Right atrium auricular region (tissue), 2 donors: ENCODE measurements around the gene EIF2AK2. TPM values are rescaled to one million over a fixed set of nuclear protein-coding genes. Genes with fewer than 3 reads are reported as not detected.

Experiments
- DNase-seq: peaks from one replicate; pipeline ENCODE4 v3.0.0-alpha.2; 2019; ENCODE audit warnings: low spot score
- H3K27ac ChIP-seq, 2 donors: fragments of 200-600 bp; sonication (generic); 1 replicate in 1 of 2; 2 replicates in 1 of 2; pipeline ENCODE4 v1.5.1; 2016 to 2019
- H3K27me3 ChIP-seq, 2 donors: fragments of 200-600 bp; sonication (generic); one replicate each; pipeline versions ENCODE4 v1.5.1 to v1.6.0; 2017 to 2019
- H3K36me3 ChIP-seq: fragments of 200-600 bp; sonication (generic); one replicate; pipeline ENCODE4 v1.5.1; 2016
- H3K4me1 ChIP-seq, 2 donors: fragments of 200-600 bp; sonication (generic); one replicate each; pipeline versions ENCODE4 v1.5.1 to v1.6.0; 2017 to 2019
- H3K4me3 ChIP-seq, 2 donors: fragments of 200-600 bp; sonication (generic); 1 replicate in 1 of 2; 2 replicates in 1 of 2; pipeline ENCODE4 v1.5.1; 2017 to 2019; ENCODE audit warnings: mild to moderate bottlenecking in 1 of 2, moderate library complexity in 1 of 2
- H3K9me3 ChIP-seq, 2 donors: fragments of 200-600 bp; sonication (generic); one replicate each; pipeline ENCODE4 v1.5.1; 2019
- CTCF ChIP-seq, 2 donors: fragments of 200-600 bp; sonication (generic); IDR thresholded peaks; one replicate each; pipeline ENCODE4 v1.5.1; 2019; ENCODE audit warnings: antibody characterized with exemption in 2 of 2
- total RNA-seq, 2 donors: library from RNA; depleted of rRNA; stranded (reverse); fragments of >200 nt; gene quantifications; one replicate each; pipeline ENCODE4 v1.1.0, GENCODE V29; 2016

The EIF2AK2 gene
- total RNA-seq, 2 donors from 2014 or later = 12.5 to 13.4 TPM

- no peaks in the 10 kb centered on the region for H3K9me3 ChIP-seq
- H3K4me1 ChIP-seq = no peaks in the 10 kb centered on the region
- H3K27ac ChIP-seq = no peak overlapping the region
- no peak for DNase-seq
- H3K27me3 ChIP-seq = no peaks in the 10 kb centered on the region
- no peaks in the 10 kb centered on the region for H3K36me3 ChIP-seq
- no peak overlapping the region for H3K4me3 ChIP-seq
- TF ChIP-seq CTCF (IDR thresholded peaks at IDR 0.05) = no peak
Measured at GRCh38 chr2:37191253-37191652, 34.5 kb upstream of the EIF2AK2 start.

- H3K27me3 ChIP-seq = no peaks in the 10 kb centered on the region
- no peaks in the 10 kb centered on the region for H3K36me3 ChIP-seq
- H3K4me3 ChIP-seq = no peak overlapping the region
- DNase-seq = no peak
- H3K27ac ChIP-seq = no peak overlapping the region
- no peaks in the 10 kb centered on the region for H3K4me1 ChIP-seq
- TF ChIP-seq CTCF (IDR thresholded peaks at IDR 0.05) = no peak
- no peaks in the 10 kb centered on the region for H3K9me3 ChIP-seq
Measured at GRCh38 chr2:37190290-37190689, 33.5 kb upstream of the EIF2AK2 start.

- H3K36me3 ChIP-seq = no peaks in the 10 kb centered on the region
- no peaks in the 10 kb centered on the region for H3K27me3 ChIP-seq
- no peak for TF ChIP-seq CTCF (IDR thresholded peaks at IDR 0.05)
- no peaks in the 10 kb centered on the region for H3K4me1 ChIP-seq
- no peaks in the 10 kb centered on the region for H3K9me3 ChIP-seq
- no peak overlapping the region for H3K4me3 ChIP-seq
- no peak overlapping the region for H3K27ac ChIP-seq
- no peak for DNase-seq
Measured at GRCh38 chr2:37189452-37190153, 32.8 kb upstream of the EIF2AK2 start.

GRCh38 chr2:37188570-37188969 lies 31.8 kb upstream of the EIF2AK2 start, which contains the start of gene SULT6B1:
Gene SULT6B1 (minus strand): TSS chr2:37188670. CDS start chr2:37188640, 30 bp downstream.
- no peaks in the 10 kb centered on the region for H3K4me1 ChIP-seq
- no peaks in the 10 kb centered on the region for H3K27me3 ChIP-seq
- no peak for DNase-seq
- no peaks in the 10 kb centered on the region for H3K9me3 ChIP-seq
- H3K4me3 ChIP-seq = no peak within 1 kb of the TSS
- H3K27ac ChIP-seq = no peak within 1 kb of the TSS
- no peaks in the 10 kb centered on the region for H3K36me3 ChIP-seq
- TF ChIP-seq CTCF (IDR thresholded peaks at IDR 0.05) = no peak

- H3K9me3 ChIP-seq = no peaks in the 10 kb centered on the region
- H3K4me3 ChIP-seq = no peak overlapping the region
- no peak overlapping the region for H3K27ac ChIP-seq
- no peaks in the 10 kb centered on the region for H3K27me3 ChIP-seq
- H3K36me3 ChIP-seq = no peaks in the 10 kb centered on the region
- TF ChIP-seq CTCF (IDR thresholded peaks at IDR 0.05) = no peak
- DNase-seq = no peak
- H3K4me1 ChIP-seq = no peaks in the 10 kb centered on the region
Measured at GRCh38 chr2:37181726-37182684, 25.2 kb upstream of the EIF2AK2 start.
